GM12875 (cell line): ENCODE results near the gene UBE2L6.

ENCODE experiments used
- H3K4me3 ChIP-seq: one replicate; pipeline ENCODE4 v1.5.1; 2011; ENCODE audit warnings: low read depth, low read length, control low read depth
- TF ChIP-seq, protein P1 (sequence below): IDR thresholded peaks from 2 replicates; pipeline ENCODE4 v1.5.1; 2011; ENCODE audit warnings: low read depth, mild to moderate bottlenecking, control low read depth, inconsistent platforms, low read length, moderate library complexity, borderline replicate concordance; ENCODE audit not compliant: insufficient read depth

The UBE2L6 gene

DNA sequence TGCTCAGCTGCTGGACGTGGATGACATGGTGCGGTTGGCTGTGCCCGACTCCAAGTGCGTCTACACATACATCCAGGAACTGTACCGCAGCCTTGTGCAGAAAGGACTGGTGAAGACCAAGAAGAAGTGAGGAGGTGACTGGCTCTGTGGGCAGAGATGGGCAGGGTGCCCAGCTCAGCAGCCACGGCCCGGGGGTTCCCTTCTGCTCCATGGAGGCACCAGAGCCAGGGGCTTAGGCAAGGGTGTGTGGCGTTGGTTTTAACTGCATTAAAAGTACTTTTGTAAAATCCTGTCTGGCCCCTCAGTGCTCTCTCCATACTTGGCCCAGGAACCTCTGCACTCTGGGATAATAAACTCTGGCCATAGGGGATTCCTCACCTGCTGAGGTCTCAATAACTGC, 17.5 kb downstream of the UBE2L6 start:
- no peak overlapping the region for H3K4me3 ChIP-seq
- TF ChIP-seq, protein P1, sequence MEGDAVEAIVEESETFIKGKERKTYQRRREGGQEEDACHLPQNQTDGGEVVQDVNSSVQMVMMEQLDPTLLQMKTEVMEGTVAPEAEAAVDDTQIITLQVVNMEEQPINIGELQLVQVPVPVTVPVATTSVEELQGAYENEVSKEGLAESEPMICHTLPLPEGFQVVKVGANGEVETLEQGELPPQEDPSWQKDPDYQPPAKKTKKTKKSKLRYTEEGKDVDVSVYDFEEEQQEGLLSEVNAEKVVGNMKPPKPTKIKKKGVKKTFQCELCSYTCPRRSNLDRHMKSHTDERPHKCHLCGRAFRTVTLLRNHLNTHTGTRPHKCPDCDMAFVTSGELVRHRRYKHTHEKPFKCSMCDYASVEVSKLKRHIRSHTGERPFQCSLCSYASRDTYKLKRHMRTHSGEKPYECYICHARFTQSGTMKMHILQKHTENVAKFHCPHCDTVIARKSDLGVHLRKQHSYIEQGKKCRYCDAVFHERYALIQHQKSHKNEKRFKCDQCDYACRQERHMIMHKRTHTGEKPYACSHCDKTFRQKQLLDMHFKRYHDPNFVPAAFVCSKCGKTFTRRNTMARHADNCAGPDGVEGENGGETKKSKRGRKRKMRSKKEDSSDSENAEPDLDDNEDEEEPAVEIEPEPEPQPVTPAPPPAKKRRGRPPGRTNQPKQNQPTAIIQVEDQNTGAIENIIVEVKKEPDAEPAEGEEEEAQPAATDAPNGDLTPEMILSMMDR: no peak

DNA sequence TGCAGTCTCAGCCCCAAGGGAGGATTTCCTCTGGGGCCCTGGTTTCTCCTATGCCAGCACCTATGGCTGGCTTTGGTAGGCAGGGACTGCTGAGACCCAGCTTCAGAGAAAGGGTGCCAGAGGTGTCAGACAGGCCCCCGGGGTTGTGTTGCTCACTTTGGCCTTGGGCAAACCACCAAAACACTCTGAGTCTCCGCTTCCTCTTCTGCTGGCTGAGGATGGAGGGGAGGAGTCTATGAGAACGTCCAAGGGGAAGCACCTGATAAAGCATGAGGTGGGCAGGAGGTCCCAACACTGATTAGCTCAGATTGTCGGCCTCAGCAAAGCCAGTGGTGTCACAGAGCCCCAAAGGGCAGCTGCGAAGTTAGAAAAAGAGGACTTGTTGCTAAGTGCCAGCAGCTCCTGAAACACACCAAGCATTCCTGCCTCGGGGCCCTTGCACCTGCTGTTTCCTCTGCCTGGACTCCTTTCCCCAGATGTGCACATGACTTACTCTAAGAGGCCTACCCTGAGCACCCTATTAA, 19.6 kb downstream of the UBE2L6 start:
- H3K4me3 ChIP-seq: no peak overlapping the region
- TF ChIP-seq, protein P1: no peak

DNA sequence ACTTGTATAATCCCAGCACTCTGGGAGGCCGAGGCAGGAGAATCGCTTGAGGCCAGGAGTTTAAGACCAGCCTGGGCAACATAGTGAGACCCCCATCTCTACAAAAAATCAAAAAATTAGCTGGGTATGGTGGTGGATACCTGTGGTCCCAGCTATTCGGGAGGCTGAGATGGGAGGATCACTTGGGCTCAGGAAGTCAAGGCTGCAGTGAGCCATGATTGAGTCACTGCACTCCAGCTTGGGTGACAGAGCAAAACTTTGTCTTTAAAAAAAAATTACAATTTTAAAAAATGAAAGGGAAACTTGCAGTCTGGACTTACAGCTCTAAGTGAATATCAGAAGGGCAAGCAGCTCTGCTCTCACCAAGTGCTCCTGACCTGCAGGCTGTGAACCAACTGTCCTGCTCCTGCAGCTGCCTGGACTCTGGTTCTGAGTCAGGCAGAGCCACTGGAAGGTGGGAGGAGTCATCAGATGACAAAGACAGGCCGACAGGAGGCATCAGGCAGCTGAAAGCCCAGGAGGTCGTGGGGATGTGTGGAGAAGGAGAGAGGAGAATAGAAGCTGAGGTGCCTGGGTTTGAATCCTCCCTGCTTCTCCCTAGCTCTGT, 20.5 kb downstream of the UBE2L6 start:
- no peak overlapping the region for H3K4me3 ChIP-seq
- TF ChIP-seq, protein P1: no peak

DNA sequence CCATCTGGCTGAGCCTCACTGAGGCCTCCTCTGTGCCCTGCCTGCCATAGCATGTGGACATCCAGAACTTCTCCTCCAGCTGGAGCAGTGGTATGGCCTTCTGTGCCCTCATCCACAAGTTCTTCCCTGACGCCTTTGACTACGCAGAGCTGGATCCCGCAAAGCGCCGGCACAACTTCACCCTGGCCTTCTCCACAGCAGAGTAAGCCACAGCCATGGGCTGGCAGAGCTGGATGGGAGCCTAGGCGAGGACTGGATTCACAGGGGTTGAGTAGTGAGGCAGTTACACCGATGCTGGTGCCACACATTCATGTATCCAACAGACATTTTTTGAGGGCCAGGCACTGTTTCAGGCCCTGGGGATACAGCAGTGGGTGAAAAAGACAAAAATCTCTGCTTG, 21.0 kb downstream of the UBE2L6 start:
- H3K4me3 ChIP-seq: no peak overlapping the region

DNA sequence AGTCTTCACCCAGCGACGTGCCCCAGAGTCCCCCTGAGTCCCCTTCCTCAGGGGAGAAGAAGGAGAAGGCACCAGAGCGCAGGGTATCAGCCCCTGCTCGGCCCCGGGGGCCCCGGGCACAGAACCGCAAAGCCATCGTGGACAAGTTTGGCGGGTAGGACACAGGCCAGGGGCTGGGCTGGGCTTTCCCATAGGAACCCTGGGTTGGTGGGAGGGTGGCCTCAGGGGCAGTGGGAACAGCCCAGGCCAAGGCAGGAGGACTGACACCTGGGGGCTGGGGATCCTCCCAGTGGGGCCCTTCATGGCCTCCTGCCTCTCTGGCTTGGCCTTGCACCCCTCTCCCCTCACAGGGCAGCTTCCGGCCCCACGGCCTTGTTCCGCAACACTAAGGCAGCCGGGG, 21.6 kb downstream of the UBE2L6 start:
- TF ChIP-seq, protein P1: no peak

More for the DNA sequence above, 21.0 kb downstream of the UBE2L6 start:
- TF ChIP-seq, protein P1: no peak

DNA sequence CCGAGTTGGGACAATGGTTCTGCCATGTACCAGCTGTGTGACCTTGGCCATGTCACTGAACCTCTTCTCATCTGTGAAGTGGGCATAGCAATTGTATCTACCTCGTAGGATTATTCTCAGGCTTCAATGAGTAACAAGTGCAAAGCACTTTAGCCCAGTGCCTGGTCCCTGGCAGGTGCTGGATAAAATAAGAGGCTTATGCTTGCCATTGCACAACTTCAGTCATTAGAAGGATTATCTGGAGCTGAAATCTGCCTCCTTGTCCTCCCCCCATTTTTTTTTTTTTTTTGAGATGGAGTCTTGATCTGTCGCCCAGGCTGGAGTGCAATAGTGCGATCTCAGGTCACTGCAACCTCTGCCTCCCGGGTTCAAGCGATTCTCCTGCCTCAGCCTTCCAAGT, 22.9 kb downstream of the UBE2L6 start:
- no peak overlapping the region for H3K4me3 ChIP-seq
- TF ChIP-seq, protein P1: no peak

More for the DNA sequence above, 21.6 kb downstream of the UBE2L6 start:
- H3K4me3 ChIP-seq: no peak overlapping the region

DNA sequence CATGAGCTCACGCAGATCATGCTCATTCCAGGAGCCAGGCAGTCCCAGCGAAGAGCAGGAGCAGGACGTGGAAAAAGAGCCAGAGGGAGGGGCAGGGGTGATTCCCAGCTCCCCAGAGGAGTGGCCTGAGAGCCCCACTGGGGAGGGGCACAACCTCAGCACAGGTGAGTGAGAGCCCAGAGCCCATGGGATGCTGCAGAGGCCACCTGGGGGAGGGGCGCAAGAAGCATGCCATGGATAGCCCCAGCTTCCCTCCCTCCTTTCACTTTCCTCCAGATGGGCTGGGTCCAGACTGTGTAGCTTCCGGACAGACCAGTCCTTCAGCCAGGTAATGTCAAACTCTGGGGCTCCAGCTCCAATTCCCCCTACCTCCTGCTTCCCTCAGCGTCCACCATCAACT, 23.9 kb downstream of the UBE2L6 start:
- no peak overlapping the region for H3K4me3 ChIP-seq
- TF ChIP-seq, protein P1: no peak
